ENCODE measurements around the gene FAM107B.

GRCh38 chr10:14665304-14665703, 109.4 kb downstream of the FAM107B start:
- no peak for TF ChIP-seq EZH2 (IDR thresholded peaks at IDR 0.05; ENCODE audit: borderline replicate concordance, low read depth, low read length, severe bottlenecking)
- no peak for TF ChIP-seq CTCF (IDR thresholded peaks at IDR 0.05; ENCODE audit: extremely low read depth in 1 of 2, insufficient read depth in 1 of 2, low read depth in 1 of 2, low read length in 2 of 2)
- no peak for TF ChIP-seq MAX (IDR thresholded peaks at IDR 0.05; ENCODE audit: insufficient read depth, insufficient read length)
- no peak for TF ChIP-seq POLR2A (IDR thresholded peaks at IDR 0.05; ENCODE audit: low read depth, low read length)
- TF ChIP-seq FOS (IDR thresholded peaks at IDR 0.05; ENCODE audit: borderline replicate concordance, insufficient read depth, low read length), result no peak
- no peak for TF ChIP-seq MYC (IDR thresholded peaks at IDR 0.05; ENCODE audit: low read depth, low read length)
- no peak for TF ChIP-seq JUN (IDR thresholded peaks at IDR 0.05; ENCODE audit: borderline replicate concordance, insufficient read depth, insufficient read length, low read depth)
- no peak for TF ChIP-seq POLR2AphosphoS5 (IDR thresholded peaks at IDR 0.05; ENCODE audit: insufficient read depth, low read depth, low read length)
- no peak for TF ChIP-seq GATA2 (IDR thresholded peaks at IDR 0.05; ENCODE audit: insufficient read depth, insufficient read length, low read depth, low read length)

Measured in endothelial cell of umbilical vein (primary cell).